Prostate gland (tissue), 2 donors: Measurements from ENCODE around the gene ACACA.

Source experiments
- POLR2A ChIP-seq: fragments of 450-650 bp; IDR thresholded peaks from one replicate; pipeline ENCODE4 v1.6.1; 2016; ENCODE audit warnings: antibody characterized with exemption, mild to moderate bottlenecking
- POLR2AphosphoS5 ChIP-seq: sonication (generic); formaldehyde crosslinking; IDR thresholded peaks from one replicate; pipeline ENCODE4 v1.6.1; 2017; ENCODE audit warnings: antibody characterized with exemption
- TF ChIP-seq, protein P1 (sequence below), 4 experiments: fragments of 200-600 bp in 2 of 4; fragments of 450-650 bp in 2 of 4; sonication (generic) in 2 of 4; IDR thresholded peaks; 1 replicate in 3 of 4; 2 replicates in 1 of 4; pipeline ENCODE4 v1.5.1; 2016 to 2019; ENCODE audit warnings: antibody characterized with exemption in 4 of 4, mild to moderate bottlenecking in 2 of 4, moderate library complexity in 2 of 4

DNA sequence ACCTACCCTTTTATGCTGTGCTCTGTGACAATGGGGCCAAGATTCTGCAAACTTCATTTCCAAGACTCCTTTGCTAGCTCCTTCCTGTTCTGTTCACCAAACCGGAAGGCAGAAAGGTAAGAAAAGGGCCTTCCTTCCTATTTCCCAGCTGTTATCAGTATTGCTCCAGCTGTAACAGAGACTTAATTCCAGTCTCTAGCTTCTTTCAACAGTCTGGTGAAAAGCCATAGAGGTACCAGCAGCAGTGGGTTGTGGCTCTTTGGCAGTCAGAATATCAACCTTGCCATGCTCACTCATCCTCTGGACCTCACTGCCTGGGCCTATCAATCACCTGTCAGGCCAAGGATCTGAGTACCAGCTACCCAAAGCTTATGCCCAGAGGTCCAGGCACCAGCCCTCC, 120.2 kb downstream of the ACACA start:
- TF ChIP-seq, protein P1, sequence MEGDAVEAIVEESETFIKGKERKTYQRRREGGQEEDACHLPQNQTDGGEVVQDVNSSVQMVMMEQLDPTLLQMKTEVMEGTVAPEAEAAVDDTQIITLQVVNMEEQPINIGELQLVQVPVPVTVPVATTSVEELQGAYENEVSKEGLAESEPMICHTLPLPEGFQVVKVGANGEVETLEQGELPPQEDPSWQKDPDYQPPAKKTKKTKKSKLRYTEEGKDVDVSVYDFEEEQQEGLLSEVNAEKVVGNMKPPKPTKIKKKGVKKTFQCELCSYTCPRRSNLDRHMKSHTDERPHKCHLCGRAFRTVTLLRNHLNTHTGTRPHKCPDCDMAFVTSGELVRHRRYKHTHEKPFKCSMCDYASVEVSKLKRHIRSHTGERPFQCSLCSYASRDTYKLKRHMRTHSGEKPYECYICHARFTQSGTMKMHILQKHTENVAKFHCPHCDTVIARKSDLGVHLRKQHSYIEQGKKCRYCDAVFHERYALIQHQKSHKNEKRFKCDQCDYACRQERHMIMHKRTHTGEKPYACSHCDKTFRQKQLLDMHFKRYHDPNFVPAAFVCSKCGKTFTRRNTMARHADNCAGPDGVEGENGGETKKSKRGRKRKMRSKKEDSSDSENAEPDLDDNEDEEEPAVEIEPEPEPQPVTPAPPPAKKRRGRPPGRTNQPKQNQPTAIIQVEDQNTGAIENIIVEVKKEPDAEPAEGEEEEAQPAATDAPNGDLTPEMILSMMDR (IDR thresholded peaks at IDR 0.05): no peak
- no peak for TF ChIP-seq POLR2AphosphoS5
- TF ChIP-seq POLR2A: no peak
